Esophagus muscularis mucosa (tissue), 4 donors: ENCODE data around the gene DGKQ.

Experiments used
- EP300 ChIP-seq: sonication (generic); formaldehyde crosslinking; IDR thresholded peaks from one replicate; pipeline ENCODE4 v1.6.1; 2017; ENCODE audit warnings: antibody characterized with exemption
- POLR2A ChIP-seq: fragments of 450-650 bp; IDR thresholded peaks from one replicate; pipeline ENCODE4 v1.6.1; 2017; ENCODE audit warnings: antibody characterized with exemption, moderate library complexity, mild to moderate bottlenecking, low read depth
- POLR2AphosphoS5 ChIP-seq, 2 donors: sonication (generic); formaldehyde crosslinking; IDR thresholded peaks; one replicate each; pipeline ENCODE4 v1.6.1; 2017; ENCODE audit warnings: antibody characterized with exemption in 2 of 2
- TF ChIP-seq, protein P1 (sequence below), 3 experiments: fragments of 200-600 bp in 2 of 3; fragments of 450-650 bp in 1 of 3; sonication (generic) in 2 of 3; IDR thresholded peaks; one replicate each; pipeline ENCODE4 v1.5.1; 2017 to 2019; ENCODE audit warnings: antibody characterized with exemption in 3 of 3, mild to moderate bottlenecking in 2 of 3, moderate library complexity in 1 of 3

DNA sequence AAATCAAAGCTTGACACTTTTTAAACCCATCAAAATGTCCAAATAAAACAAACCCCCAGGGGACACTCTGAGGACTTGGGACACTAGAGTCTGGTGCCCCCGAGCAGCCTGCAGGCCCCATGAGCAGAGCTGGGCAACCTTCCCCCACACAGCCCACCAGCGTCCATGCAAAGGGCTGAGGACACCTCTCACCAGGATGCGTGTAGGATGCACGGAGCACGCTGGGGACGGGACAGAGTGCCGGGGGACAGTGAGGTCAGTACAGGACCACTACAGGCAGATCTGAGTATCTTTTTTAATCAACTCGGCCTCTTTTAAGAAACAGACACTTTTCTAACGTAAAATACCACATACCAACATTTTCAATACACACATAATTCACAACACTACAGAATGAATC is 48.2 kb downstream of the DGKQ start:
- no peak for TF ChIP-seq POLR2A
- TF ChIP-seq POLR2AphosphoS5 (IDR thresholded peaks at IDR 0.05), result no peak
- TF ChIP-seq, protein P1, sequence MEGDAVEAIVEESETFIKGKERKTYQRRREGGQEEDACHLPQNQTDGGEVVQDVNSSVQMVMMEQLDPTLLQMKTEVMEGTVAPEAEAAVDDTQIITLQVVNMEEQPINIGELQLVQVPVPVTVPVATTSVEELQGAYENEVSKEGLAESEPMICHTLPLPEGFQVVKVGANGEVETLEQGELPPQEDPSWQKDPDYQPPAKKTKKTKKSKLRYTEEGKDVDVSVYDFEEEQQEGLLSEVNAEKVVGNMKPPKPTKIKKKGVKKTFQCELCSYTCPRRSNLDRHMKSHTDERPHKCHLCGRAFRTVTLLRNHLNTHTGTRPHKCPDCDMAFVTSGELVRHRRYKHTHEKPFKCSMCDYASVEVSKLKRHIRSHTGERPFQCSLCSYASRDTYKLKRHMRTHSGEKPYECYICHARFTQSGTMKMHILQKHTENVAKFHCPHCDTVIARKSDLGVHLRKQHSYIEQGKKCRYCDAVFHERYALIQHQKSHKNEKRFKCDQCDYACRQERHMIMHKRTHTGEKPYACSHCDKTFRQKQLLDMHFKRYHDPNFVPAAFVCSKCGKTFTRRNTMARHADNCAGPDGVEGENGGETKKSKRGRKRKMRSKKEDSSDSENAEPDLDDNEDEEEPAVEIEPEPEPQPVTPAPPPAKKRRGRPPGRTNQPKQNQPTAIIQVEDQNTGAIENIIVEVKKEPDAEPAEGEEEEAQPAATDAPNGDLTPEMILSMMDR (IDR thresholded peaks at IDR 0.05), result no peak
- no peak for TF ChIP-seq EP300
